Vagina (tissue), 2 donors: ENCODE measurements around the gene SLC17A3.

Experiments used
- POLR2A ChIP-seq, 2 donors: fragments of 450-650 bp; IDR thresholded peaks; one replicate each; pipeline ENCODE4 v1.6.1; 2017; ENCODE audit warnings: antibody characterized with exemption in 2 of 2, mild to moderate bottlenecking in 2 of 2, moderate library complexity in 2 of 2
- POLR2AphosphoS5 ChIP-seq, 2 donors: sonication (generic); formaldehyde crosslinking; IDR thresholded peaks; one replicate each; pipeline ENCODE4 v1.9.0; 2017; ENCODE audit warnings: antibody characterized with exemption in 2 of 2, mild to moderate bottlenecking in 2 of 2, low read depth in 1 of 2; ENCODE audit not compliant: insufficient read depth in 1 of 2
- TF ChIP-seq, protein P1 (sequence below), 3 experiments: fragments of 450-650 bp in 2 of 3; fragments of 200-600 bp in 1 of 3; sonication (generic) in 1 of 3; IDR thresholded peaks; one replicate each; pipeline ENCODE4 v1.5.1; 2017 to 2019; ENCODE audit warnings: antibody characterized with exemption in 3 of 3, mild to moderate bottlenecking in 2 of 3, moderate library complexity in 2 of 3

DNA sequence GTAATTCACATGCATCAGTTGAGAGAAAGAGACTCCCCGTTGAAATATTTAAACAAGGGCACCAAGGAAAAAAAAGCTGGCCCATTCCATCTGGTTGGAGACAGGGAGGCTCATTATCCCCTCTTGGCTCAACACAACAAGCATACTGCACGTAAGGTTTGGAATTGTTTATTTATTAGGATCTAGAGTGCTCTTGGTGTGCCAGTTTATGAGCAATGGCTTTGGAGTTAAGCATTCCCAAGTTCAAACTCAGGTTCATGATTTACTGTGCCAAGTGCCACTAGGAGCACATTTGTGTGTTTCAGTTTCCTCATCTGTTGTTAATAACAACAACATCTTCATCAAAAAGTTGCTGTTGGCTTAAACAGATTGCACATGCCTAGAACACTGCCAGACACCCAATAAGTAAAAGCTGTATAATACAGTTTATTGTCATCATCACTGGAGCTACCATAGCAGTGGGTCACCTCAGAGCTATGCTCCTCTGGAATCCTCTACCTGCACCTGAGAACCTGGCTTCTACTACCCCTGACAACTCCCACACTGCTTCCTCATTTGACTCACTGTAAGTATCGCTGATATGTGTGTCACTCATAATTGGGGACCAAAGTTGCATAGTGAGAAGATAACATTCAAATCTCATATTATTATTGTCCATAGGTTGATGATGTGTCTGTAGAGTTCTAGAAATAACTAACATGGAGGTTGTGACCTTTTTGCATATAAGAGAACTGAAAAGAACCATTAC is 5.4 kb downstream of the SLC17A3 start:
- no peak for TF ChIP-seq POLR2AphosphoS5 (IDR thresholded peaks at IDR 0.05; ENCODE audit: insufficient read depth in 1 of 2, low read depth in 1 of 2)
- TF ChIP-seq, protein P1, sequence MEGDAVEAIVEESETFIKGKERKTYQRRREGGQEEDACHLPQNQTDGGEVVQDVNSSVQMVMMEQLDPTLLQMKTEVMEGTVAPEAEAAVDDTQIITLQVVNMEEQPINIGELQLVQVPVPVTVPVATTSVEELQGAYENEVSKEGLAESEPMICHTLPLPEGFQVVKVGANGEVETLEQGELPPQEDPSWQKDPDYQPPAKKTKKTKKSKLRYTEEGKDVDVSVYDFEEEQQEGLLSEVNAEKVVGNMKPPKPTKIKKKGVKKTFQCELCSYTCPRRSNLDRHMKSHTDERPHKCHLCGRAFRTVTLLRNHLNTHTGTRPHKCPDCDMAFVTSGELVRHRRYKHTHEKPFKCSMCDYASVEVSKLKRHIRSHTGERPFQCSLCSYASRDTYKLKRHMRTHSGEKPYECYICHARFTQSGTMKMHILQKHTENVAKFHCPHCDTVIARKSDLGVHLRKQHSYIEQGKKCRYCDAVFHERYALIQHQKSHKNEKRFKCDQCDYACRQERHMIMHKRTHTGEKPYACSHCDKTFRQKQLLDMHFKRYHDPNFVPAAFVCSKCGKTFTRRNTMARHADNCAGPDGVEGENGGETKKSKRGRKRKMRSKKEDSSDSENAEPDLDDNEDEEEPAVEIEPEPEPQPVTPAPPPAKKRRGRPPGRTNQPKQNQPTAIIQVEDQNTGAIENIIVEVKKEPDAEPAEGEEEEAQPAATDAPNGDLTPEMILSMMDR (IDR thresholded peaks at IDR 0.05): no peak
- TF ChIP-seq POLR2A (IDR thresholded peaks at IDR 0.05): no peak
